Ovary (tissue), 9 donors: ENCODE data around the gene KLHL12. TPM values are rescaled to one million over a fixed set of nuclear protein-coding genes. Genes with fewer than 3 reads are reported as not detected.

Experiments used
- DNase-seq, 5 donors: peaks; one replicate each; pipeline ENCODE4 v3.0.0-alpha.2; 2019 to 2020
- H3K27ac ChIP-seq, 2 donors: fragments of 200-600 bp; one replicate each; pipeline versions ENCODE4 v1.5.1 to v1.8.0; 2019 to 2022
- H3K27me3 ChIP-seq: fragments of 200-600 bp; one replicate; pipeline ENCODE4 v1.8.0; 2022
- H3K36me3 ChIP-seq: fragments of 200-600 bp; sonication (generic); one replicate; pipeline ENCODE4 v1.5.1; 2019
- H3K4me1 ChIP-seq: one replicate; pipeline ENCODE4 v1.8.1; 2013; ENCODE audit warnings: mild to moderate bottlenecking, moderate library complexity; ENCODE audit not compliant: insufficient read depth
- H3K4me3 ChIP-seq: fragments of 200-600 bp; sonication (generic); one replicate; pipeline ENCODE4 v1.5.1; 2017
- H3K9me3 ChIP-seq, 2 donors: fragments of 200-600 bp in 1 of 2; sonication (generic) in 1 of 2; one replicate each; pipeline versions ENCODE4 v1.5.1 to v1.8.1; 2013 to 2019; ENCODE audit warnings: mild to moderate bottlenecking in 1 of 2, moderate library complexity in 1 of 2
- CTCF ChIP-seq, 3 donors: fragments of 450-650 bp in 2 of 3; fragments of 200-600 bp in 1 of 3; IDR thresholded peaks; one replicate each; pipeline versions ENCODE4 v1.5.1 to v1.8.0; 2016 to 2022; ENCODE audit warnings: antibody characterized with exemption in 3 of 3, mild to moderate bottlenecking in 1 of 3
- EP300 ChIP-seq: sonication (generic); formaldehyde crosslinking; IDR thresholded peaks from one replicate; pipeline ENCODE4 v1.6.1; 2017; ENCODE audit warnings: antibody characterized with exemption
- POLR2A ChIP-seq: fragments of 450-650 bp; IDR thresholded peaks from one replicate; pipeline ENCODE4 v1.6.1; 2017; ENCODE audit warnings: antibody characterized with exemption, mild to moderate bottlenecking, moderate library complexity
- WGBS, 3 donors: extraction: QIAGEN DNeasy Blood & Tissue Kit in 1 of 3; methylation state at CpG; one replicate each; pipeline versions ENCODE4 v1.1.5 to v1.1.7; 2013 to 2017; 5-methylcytosine and 5-hydroxymethylcytosine counted together
- intact Hi-C, 4 donors: fragments of 100-400 bp; cut with DNase I; formaldehyde crosslinking; loops; one replicate each; pipeline versions ENCODE4 v1.11.0 to v1.15.1; 2022 to 2023
- polyA plus RNA-seq, 2 donors: library from polyadenylated mRNA; stranded (reverse); fragments of 200-250 nt in 1 of 2; fragments of 350-450 nt in 1 of 2; fragmentation: Illumina TruSeq in 1 of 2; extraction: RNeasy Lipid Tissue Mini Kit (QIAGEN cat#74804) in 1 of 2; gene quantifications; one replicate each; pipeline ENCODE4 v1.2.3, GENCODE V29; 2013 to 2014
- total RNA-seq, 7 donors: library from RNA; depleted of rRNA in 2 of 7; stranded (reverse); fragments of >200 nt in 2 of 7; fragmentation: NEBNext Ultra II Directional in 3 of 7; extraction: Animal tissue kit (Norgen Biotek cat#: 25700) in 3 of 7; gene quantifications; one replicate each; pipeline versions ENCODE4 v1.1.0 to v1.2.4, GENCODE V29; 2016 to 2023
- donor health status: DM: no; HTN: no; CAD: no; lungs with moderate emphysema.
- donor health status: DM: no; HTN: no; CAD: no.
- donor health status: Bipolar disorder and iron deficiency.
- donor health status: DM: yes; HTN: yes; CAD: no.
- donor health status: DM: no; HTN: no; CAD: no.
- donor health status: DM: yes; HTN: yes; CAD: no.

Gene KLHL12
- total and polyA plus RNA-seq, 9 donors: 11.2 to 29.7 (median 20.1) TPM

- Histone ChIP-seq H3K27me3 (no peaks in the 10 kb centered on the region), H3K9me3 (no peaks in the 10 kb centered on the region), H3K27ac (no peak overlapping the region), H3K4me1 (no peaks in the 10 kb centered on the region), H3K36me3 (no peaks in the 10 kb centered on the region), H3K4me3 (no peak overlapping the region)
- 86 to 100% (median 99%) methylated on average over 1 of the region's 1 CpG for WGBS, 3 donors
- intact Hi-C loops: no loop called here
- no peak for DNase-seq
- TF ChIP-seq POLR2A (no peak), CTCF (IDR thresholded peaks at IDR 0.05) (no peak), EP300 (no peak)
Observed at GRCh38 chr1:202879128-202879527, 47.9 kb downstream of the KLHL12 start.

- Histone ChIP-seq H3K4me3 (no peak overlapping the region), H3K4me1 (no peaks in the 10 kb centered on the region), H3K9me3 (no peaks in the 10 kb centered on the region), H3K36me3 (no peaks in the 10 kb centered on the region), H3K27me3 (no peaks in the 10 kb centered on the region), H3K27ac (no peak overlapping the region)
- WGBS, 3 donors: 87 to 89% (median 89%) methylated on average over 4 of the region's 4 CpGs
- intact Hi-C loops: no loop called here
- TF ChIP-seq EP300 (no peak), CTCF (IDR thresholded peaks at IDR 0.05) (no peak)
- DNase-seq: no peak
Observed at GRCh38 chr1:202873026-202873425, 54.0 kb downstream of the KLHL12 start.

- H3K36me3 ChIP-seq: no peaks in the 10 kb centered on the region
- no peaks in the 10 kb centered on the region for H3K27me3 ChIP-seq
- TF ChIP-seq EP300: no peak
- TF ChIP-seq CTCF (IDR thresholded peaks at IDR 0.05): no peak
- TF ChIP-seq POLR2A: no peak
- intact Hi-C loops: no loop called here
- H3K4me3 ChIP-seq: no peak overlapping the region
- WGBS, 3 donors: 70 to 81% (median 71%) methylated on average over 4 of the region's 4 CpGs
- H3K4me1 ChIP-seq: no peaks in the 10 kb centered on the region
- H3K9me3 ChIP-seq: no peaks in the 10 kb centered on the region
- no peak overlapping the region for H3K27ac ChIP-seq
- DNase-seq: no peak
Observed at GRCh38 chr1:202871367-202871766, 55.7 kb downstream of the KLHL12 start.

- H3K27ac ChIP-seq: no peak overlapping the region
- no peak for TF ChIP-seq CTCF (IDR thresholded peaks at IDR 0.05)
- TF ChIP-seq EP300: no peak
- TF ChIP-seq POLR2A: no peak
- no peak overlapping the region for H3K4me3 ChIP-seq
- H3K4me1 ChIP-seq: peaks cover 3% of the 10 kb centered on the region
- no peak for DNase-seq
- WGBS, 3 donors: 75 to 77% (median 76%) methylated on average over 5 of the region's 5 CpGs
- intact Hi-C loops: no loop called here
- no peaks in the 10 kb centered on the region for H3K36me3 ChIP-seq
- H3K27me3 ChIP-seq: no peaks in the 10 kb centered on the region
- H3K9me3 ChIP-seq: no peaks in the 10 kb centered on the region
Observed at GRCh38 chr1:202862679-202863560, 64.1 kb downstream of the KLHL12 start.
